GM21515 (cell line): ENCODE data around the gene SLC4A4.
A peak's percentile ranks its signal among the peaks of the same experiment; 100 is the strongest.

Experiments used
- ATAC-seq: cut with Tn5 transposase; IDR thresholded peaks from one replicate; pipeline ENCODE4 v1.9.1; 2021; ENCODE audit not compliant: unreplicated experiment

SLC4A4 gene

DNA sequence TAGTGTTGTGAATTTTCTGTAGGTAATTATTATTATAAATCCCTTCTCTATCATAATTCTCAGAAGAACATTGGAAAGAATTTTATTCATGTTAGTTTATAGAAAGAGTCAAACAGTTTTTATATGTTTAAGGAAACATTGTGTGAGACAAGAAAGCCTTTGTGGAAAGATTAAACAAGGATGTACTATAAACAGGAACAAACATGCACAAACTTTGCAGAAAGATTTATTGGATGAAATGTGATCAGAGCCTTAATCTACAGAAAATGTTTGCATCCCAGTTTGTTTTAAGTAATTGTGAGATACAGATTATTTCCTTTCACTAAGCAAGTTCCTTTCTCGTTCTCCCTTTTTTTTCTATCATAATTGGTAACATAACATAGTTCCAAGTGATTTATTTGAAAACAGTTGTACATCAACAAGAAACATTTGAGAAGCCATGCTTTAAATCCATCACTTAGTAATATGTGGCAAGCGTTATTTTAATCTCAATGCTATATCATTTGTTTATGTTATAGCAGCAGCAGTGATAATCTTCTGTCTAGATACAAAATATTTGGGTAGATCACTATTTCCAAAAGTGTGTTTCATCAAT is 129.4 kb downstream of the SLC4A4 start:
- ATAC-seq: no peak

- ATAC-seq: no peak
Observed at GRCh38 chr4:71469541-71469940, 130.7 kb downstream of the SLC4A4 start.

DNA sequence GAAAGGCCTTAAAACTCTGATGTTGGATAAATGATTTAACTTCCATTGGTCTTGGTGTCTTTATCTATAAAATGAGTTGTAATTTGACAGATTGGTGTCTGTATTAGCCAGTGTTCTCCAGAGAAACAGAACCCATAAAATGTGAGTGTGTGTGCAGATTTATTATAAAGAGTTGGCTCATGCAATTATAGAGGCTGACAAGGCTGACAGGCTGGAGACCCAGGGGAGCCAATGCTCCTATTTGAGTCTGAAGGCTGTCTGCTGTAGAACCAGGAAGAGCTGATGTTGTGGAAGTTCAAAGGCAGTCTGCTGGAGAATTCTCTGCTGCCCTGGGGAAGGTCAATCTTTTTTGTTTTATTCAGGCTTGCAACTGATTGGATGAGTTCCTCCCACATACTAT is 131.7 kb downstream of the SLC4A4 start:
- ATAC-seq: no peak

DNA sequence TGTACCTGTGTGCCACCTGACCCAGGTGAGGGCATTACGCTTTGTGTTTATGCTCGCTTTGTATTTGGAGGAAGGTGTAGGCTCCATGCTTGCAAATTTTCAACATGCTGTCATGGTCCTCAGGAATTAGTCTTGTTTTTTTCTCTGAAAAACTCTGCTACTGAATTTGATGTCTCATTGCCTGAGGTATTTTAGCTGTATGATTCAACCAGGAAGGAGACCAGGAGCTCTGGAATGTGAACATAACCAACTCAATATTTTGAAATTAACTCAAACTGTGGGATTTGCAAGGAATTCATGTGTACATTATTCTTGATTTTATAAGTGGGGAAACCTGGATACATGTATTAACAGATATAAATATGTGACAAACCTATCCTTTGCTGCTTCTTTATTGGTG is 134.1 kb downstream of the SLC4A4 start:
- no peak for ATAC-seq

- no peak for ATAC-seq
Observed at GRCh38 chr4:71473541-71474240, 134.9 kb downstream of the SLC4A4 start.

- no peak for ATAC-seq
Observed at GRCh38 chr4:71474731-71475130, 135.9 kb downstream of the SLC4A4 start.

- no peak for ATAC-seq
Observed at GRCh38 chr4:71476240-71476639, 137.4 kb downstream of the SLC4A4 start.

GRCh38 chr4:71486550-71487343 is 147.9 kb downstream of the SLC4A4 start:
- ATAC-seq: no peak

- ATAC-seq: no peak
Observed at GRCh38 chr4:71487344-71487920, 148.6 kb downstream of the SLC4A4 start.

GRCh38 chr4:71494539-71494938 is 155.7 kb downstream of the SLC4A4 start:
- ATAC-seq: no peak

GRCh38 chr4:71495454-71495853 is 156.6 kb downstream of the SLC4A4 start:
- no peak for ATAC-seq

- no peak for ATAC-seq
Observed at GRCh38 chr4:71497078-71497477, 158.3 kb downstream of the SLC4A4 start.

- no peak for ATAC-seq
Observed at GRCh38 chr4:71498002-71498401, 159.2 kb downstream of the SLC4A4 start.

DNA sequence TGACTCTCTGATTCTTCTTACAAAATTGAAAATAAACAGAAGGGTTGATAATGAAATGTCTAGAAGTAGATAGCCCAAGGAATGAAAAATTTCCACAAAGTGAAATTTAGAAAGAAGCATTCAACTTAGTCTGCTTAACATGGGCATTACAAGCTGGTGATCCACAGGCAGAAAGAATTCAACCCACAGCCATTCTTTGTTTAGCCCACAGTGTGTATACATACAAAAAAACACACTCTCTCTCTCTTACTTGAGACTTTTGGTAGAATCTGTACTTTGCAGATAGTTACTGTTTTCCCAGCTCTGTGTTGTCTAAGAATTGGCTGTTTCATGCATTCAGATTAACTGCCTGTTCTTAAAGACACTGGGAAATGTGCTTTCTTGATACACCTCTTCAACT is 159.8 kb downstream of the SLC4A4 start:
- ATAC-seq: no peak

DNA sequence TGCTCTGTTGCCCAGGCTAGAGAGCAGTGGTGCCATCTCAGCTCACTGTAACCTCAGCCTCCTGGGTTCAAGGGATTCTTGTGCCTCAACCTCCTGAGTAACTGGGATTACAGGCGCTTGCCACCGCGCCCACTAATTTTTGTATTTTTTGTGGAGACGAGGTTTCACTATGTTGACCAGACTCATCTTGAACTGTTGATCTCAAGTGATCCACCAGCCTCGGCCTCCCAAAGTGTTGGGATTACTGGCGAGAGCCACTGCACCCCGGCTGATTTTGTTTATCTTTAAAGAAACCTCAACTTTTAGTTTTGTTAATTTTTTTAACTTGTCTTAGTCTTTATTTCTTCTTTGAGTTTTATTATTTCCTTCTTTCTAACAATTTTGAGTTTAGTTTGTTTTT is 163.2 kb downstream of the SLC4A4 start:
- no peak for ATAC-seq

GRCh38 chr4:71518283-71518989 is 179.6 kb downstream of the SLC4A4 start:
- no peak for ATAC-seq

GRCh38 chr4:71520308-71520707 is 181.5 kb downstream of the SLC4A4 start:
- ATAC-seq: no peak

GRCh38 chr4:71520850-71521249 is 182.0 kb downstream of the SLC4A4 start:
- no peak for ATAC-seq

DNA sequence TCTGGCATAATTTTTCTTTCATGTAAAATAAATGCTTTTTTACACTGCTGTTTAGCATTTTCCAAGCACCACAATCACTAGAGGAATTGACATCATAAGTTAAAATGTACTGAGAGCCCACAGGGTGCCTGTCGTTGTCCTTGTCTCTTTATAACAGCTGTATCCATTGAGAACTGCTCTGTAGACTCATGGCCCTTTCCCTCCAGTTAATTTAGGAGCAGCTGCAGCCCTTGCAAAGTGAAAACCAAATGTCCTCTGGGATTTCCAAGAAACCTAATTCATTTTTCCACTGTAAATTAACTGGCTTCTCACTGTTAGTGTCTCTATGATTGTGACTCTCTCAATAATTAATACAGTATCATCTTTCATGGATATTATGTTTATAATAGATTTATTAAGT is 185.9 kb downstream of the SLC4A4 start:
- ATAC-seq: no peak

DNA sequence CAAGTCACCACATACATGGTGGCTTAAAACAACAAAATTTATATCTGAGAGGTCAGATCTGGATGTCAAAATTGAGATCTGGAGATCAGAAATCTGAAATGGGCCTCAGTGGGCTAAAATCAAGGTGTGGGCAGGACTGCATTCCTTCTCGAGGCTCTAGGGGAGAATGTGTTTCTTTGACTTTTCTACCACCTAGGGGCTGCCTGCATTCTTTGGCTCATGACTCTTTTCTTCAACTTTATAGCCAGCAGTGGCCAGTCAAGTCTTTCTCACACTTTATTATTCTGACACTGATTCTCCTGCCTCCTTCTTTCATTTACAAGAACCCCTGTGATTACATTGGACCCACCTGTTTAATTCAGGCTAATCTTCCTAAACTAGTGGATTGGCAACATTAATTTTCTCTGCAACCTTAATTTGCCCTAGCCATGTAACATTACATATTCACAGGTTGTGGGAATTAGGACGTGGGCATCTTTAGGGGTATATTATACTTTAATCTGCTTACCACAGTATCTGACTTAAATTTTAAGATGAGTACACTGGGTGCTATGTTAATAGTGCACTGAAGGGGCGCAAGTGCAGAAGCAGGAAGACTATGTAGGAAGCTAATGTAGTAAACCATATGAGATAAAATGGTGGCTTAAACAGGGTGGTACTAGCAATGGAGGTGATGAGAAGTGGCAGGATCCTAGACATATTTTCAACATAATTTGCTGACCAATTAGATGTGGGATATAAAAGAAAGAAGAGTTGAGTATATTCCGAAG is 188.0 kb downstream of the SLC4A4 start:
- peak; percentile 62 for ATAC-seq
